AG04450 (cell line): ENCODE data around the gene GFI1. TPM values are rescaled to one million over a fixed set of nuclear protein-coding genes. Genes with fewer than 3 reads are reported as not detected.
"Not testable (repeated sequence)": the region's sequence is repeated elsewhere in the genome, so short reads cannot be mapped to it uniquely, and the experiment has no call there.

Experiments
- CTCF ChIA-PET: fragments of 300-600, 350-600 bp; formaldehyde crosslinking; extraction: SDS; loops from one replicate; lab custom pipeline; 2022; ENCODE audit warnings: antibody characterized with exemption, inconsistent platforms; lab: Charles Lee
- POLR2A ChIA-PET: fragments of 350-600 bp; formaldehyde crosslinking; extraction: SDS; loops from one replicate; lab custom pipeline; 2021; ENCODE audit warnings: antibody characterized with exemption, inconsistent platforms; lab: Yijun Ruan, JAX
- DNase-seq: peaks from one replicate; pipeline ENCODE4 v3.0.0-alpha.2; 2011; ENCODE audit warnings: low read depth, low spot score
- H3K27ac ChIP-seq: one replicate; pipeline ENCODE4 v1.5.1; 2012; ENCODE audit warnings: low read depth, low read length, control low read depth
- H3K27me3 ChIP-seq: one replicate; pipeline ENCODE4 v1.6.0; 2012; ENCODE audit warnings: low read length; ENCODE audit not compliant: control insufficient read depth, insufficient read depth
- H3K4me3 ChIP-seq: 2 replicates; pipeline ENCODE4 v1.5.1; 2011; ENCODE audit warnings: mild to moderate bottlenecking, low read depth, low read length, control low read depth
- H3K9me3 ChIP-seq: 2 replicates; pipeline ENCODE4 v1.5.1; 2012; ENCODE audit warnings: low read length; ENCODE audit not compliant: control insufficient read depth, insufficient read depth
- CTCF ChIP-seq: IDR thresholded peaks from 2 replicates; pipeline ENCODE4 v1.5.1; 2011; ENCODE audit warnings: low read depth, low read length, control low read depth, inconsistent platforms
- polyA minus RNA-seq: library from RNA; depleted of rRNA, polyadenylated mRNA; stranded (reverse); fragments of >200 nt; gene quantifications from 2 replicates; pipeline ENCODE4 v1.2.3, GENCODE V29; 2011; rRNA and poly(A)+ RNA removed
- polyA plus RNA-seq: library from polyadenylated mRNA; depleted of rRNA; stranded (reverse); fragments of >200 nt; gene quantifications from 2 replicates; pipeline ENCODE4 v1.2.3, GENCODE V29; 2011; rRNA removed

The GFI1 gene
- 0.04 and 0.09 TPM in 2 replicates for polyA plus RNA-seq
- polyA minus RNA-seq = 0.09 and 0.14 TPM in 2 replicates

GRCh38 chr1:92486251-92487077 is at the start of gene GFI1:
TSS of gene GFI1 (minus strand) at chr1:92486925. CDS start at chr1:92483487, 3,438 bp downstream.
- Histone ChIP-seq H3K27ac (no peak within 1 kb of the TSS), H3K27me3 (peaks cover 67% of the 10 kb centered on the region), H3K4me3 (peak within 1 kb of the TSS; percentile 48), H3K9me3 (peaks cover 7% of the 10 kb centered on the region; the same call in 1 of the 2 replicates)
- no peak for DNase-seq
- no peak for TF ChIP-seq CTCF
- CTCF ChIA-PET = interaction anchor here (0.6 kb wide), 1 partner anchor 16 kb away, joined by 4 read pairs; no protein-coding TSS in a partner anchor
- POLR2A ChIA-PET = interaction anchor here (0.6 kb wide), 1 partner anchor 204 kb away, joined by 3 read pairs; no protein-coding TSS in a partner anchor

GRCh38 chr1:92532371-92532770 is 45.6 kb upstream of the GFI1 start:
- H3K27ac ChIP-seq, H3K9me3 ChIP-seq, POLR2A ChIA-PET, H3K4me3 ChIP-seq, CTCF ChIA-PET, H3K27me3 ChIP-seq, DNase-seq: not testable (repeated sequence)

GRCh38 chr1:92531939-92532338 is 45.2 kb upstream of the GFI1 start:
- CTCF ChIA-PET, H3K27ac ChIP-seq, H3K4me3 ChIP-seq, POLR2A ChIA-PET, H3K27me3 ChIP-seq, H3K9me3 ChIP-seq, DNase-seq: not testable (repeated sequence)

GRCh38 chr1:92527670-92528069 is 40.9 kb upstream of the GFI1 start:
- TF ChIP-seq CTCF = no peak
- ChIA-PET POLR2A (no interaction called here), CTCF (interaction anchor here (0.6 kb wide), 1 partner anchor 28 kb away, joined by 6 read pairs; no protein-coding TSS in a partner anchor)
- no peak overlapping the region for H3K27ac ChIP-seq
- DNase-seq = no peak
- H3K4me3 ChIP-seq = no peak overlapping the region
- H3K9me3 ChIP-seq = no peaks in the 10 kb centered on the region
- no peaks in the 10 kb centered on the region for H3K27me3 ChIP-seq

- DNase-seq, H3K9me3 ChIP-seq, CTCF ChIA-PET, H3K27ac ChIP-seq, H3K27me3 ChIP-seq, POLR2A ChIA-PET, H3K4me3 ChIP-seq: not testable (repeated sequence)
Measured at GRCh38 chr1:92524944-92525590, 38.3 kb upstream of the GFI1 start.

GRCh38 chr1:92519043-92519442 is 32.3 kb upstream of the GFI1 start:
- H3K27me3 ChIP-seq = no peaks in the 10 kb centered on the region
- ChIA-PET POLR2A (no interaction called here), CTCF (interaction anchor here (1.3 kb wide), 1 partner anchor 209 kb away, joined by 4 read pairs; no protein-coding TSS in a partner anchor)
- DNase-seq = no peak
- H3K4me3 ChIP-seq = no peak overlapping the region
- no peak for TF ChIP-seq CTCF
- H3K9me3 ChIP-seq = no peaks in the 10 kb centered on the region
- no peak overlapping the region for H3K27ac ChIP-seq
